NCI-H510A treated with DMSO at 0.1 percent for 48 hours (cell line): ENCODE measurements around the gene KIAA2012.
A peak's percentile ranks its signal among the peaks of the same experiment; 100 is the strongest.

Experiments
- DNase-seq: peaks from one replicate; lab custom pipeline; 2025; lab: John Stamatoyannopoulos, UW

Gene KIAA2012

DNA sequence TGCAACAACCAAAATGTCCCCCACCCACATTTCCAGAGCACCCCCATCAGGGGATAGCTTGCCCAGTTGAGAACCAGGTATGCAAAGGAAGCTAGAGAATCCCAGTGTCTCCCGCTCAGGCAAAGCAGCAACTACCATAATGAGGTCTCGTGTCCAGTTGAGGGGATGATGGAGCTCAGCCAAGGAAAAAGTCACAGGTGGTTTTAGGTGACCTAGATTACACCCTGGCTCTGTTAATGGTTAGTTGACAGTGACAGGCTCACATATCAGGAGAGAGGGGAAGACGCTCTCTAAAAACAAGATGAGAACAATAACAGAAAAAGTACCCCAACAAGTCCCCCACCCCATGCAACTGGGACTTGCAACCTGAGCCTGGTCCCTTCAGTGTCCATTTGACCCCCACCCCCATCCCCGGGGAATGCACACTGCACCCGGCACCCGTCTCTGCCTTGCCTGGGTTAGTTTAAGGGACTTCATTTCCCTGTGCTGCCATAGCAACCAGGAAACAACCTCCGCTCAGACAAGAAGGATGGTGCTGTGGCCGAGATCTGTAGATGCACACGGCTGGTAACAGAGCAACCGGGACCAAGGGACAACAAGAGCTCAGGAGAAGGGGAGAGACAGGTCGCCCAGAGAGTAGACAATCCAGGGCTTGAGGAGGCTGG is at the start of gene KIAA2012:
KIAA2012 (plus strand) TSS at position 519 of the 665 bp plus-strand sequence. CDS start 373 bp downstream, outside the sequence.
- DNase-seq = no peak

DNA sequence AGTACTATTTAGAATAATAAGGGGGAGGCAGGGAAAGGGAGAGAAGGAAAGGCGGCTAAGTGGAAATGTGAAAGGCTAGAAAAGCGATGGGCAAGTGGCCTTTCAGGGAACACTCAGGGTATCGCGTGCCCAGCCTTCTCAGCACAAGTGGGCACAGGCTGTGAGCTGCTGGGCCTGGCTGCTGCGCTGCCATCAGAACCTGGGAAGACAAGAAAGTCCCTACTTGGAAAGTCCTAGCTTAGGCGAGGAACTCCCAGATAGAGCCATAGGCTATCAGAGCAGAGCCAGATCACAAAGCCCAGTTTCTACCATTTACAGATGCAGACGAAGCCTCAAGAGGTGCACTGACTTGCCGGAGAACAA is 49.2 kb upstream of the KIAA2012 start:
- DNase-seq = peak; percentile 17

DNA sequence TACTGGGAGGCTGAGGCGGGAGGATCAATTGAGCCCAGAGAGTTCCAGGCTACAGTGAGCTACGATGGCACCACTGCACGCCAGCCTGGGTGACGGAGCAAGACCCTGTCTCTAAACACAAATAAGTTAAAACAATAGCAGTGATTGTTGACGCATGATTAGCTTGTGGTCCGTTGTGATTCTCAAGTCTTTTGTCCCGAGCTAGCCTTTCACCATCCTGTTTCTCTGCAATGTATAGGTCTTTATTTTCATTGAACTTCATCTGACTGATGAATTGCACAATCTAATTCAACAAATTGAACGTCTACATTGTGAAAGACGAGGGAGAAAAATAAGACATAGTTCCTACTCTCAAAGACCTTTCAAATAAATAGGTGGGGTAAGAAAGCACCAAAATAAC is 48.2 kb upstream of the KIAA2012 start:
- DNase-seq = no peak

DNA sequence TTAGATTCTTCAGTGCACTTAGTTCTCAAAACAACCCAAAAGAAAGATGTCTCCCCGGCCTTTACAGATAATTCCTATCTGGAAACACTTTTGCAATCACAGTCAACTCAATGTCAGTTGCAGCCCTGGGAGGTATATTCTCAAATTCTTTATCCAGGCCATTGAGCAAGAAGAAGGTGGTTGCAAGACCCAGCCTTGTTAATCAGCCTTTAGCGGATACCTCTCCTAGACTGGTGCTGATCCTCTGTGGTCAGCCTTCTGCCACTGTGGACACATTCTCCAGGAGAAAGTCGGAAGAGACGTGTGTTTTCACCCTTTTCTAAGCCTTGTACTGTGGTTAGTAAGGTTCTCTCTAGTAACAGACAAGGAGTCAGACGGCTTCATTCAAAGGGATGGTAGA is 47.2 kb upstream of the KIAA2012 start:
- DNase-seq = no peak

DNA sequence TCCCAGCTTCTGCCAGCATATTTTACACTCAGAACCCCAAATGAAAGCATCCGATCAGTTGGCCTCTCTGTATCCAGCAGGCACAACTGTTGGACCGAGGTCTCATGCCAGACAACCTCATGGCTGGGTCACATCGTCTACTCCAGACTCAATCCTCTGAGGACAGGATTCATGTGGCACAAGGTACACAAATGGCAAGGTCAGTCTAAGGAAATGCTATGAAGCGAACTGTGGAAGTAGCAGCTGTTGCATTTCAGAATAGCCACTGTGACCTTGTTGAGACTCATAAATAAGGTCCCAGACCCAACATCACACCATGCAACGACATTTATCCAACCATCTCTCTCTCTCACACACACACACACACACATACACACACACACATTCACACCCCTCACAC is 46.5 kb upstream of the KIAA2012 start:
- DNase-seq = no peak

DNA sequence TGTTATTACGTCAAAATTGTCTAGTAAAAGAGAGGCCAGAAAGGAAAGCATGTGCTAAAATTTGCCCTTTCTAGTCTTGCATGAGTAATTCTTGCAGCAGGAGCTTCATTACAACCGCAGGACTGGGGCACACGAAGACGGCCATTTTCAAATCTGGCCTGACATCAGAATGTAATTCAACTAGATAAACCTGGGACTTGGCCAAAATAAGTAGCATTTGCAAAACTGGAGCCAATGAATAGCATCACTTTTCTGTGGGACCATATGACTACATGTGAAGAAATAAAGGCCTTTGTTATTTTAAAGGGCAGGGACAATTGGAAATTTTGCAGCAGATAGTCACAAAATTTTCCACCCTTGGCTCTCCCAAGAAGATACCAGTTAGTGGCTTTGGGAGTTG is 42.4 kb upstream of the KIAA2012 start:
- no peak for DNase-seq

DNA sequence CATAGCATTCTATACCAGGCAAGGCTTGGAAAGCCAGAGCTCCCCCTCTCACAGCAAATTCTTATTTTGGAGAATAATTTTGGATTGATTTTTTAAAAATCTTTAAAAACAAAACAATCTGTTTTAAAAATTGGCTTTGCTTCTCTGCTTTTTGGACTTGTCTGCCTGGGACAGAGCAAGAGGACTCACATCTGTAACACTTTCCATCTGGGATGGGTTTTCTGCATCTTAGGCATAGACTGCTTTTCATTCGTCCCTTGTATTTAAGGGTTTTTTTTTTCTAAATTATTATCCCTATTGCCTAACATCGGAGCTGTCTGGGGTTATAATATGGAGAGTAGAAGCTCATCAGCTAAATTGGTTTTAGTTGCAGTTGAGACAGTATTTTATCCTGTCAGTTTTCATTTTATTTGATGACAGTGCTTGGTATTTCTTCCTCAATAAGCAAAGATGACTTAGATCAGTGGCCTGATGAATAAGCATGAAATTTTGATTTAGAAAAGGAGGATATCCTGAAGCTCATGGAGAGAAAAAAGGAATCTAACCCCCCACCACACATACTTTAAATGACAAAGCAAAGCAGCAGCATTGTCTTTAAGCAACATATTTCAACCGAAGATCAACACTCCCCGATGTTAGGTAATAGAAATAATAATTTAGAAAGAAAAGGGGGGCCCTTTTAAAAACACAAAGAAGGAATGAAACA is 41.7 kb upstream of the KIAA2012 start:
- DNase-seq = no peak

DNA sequence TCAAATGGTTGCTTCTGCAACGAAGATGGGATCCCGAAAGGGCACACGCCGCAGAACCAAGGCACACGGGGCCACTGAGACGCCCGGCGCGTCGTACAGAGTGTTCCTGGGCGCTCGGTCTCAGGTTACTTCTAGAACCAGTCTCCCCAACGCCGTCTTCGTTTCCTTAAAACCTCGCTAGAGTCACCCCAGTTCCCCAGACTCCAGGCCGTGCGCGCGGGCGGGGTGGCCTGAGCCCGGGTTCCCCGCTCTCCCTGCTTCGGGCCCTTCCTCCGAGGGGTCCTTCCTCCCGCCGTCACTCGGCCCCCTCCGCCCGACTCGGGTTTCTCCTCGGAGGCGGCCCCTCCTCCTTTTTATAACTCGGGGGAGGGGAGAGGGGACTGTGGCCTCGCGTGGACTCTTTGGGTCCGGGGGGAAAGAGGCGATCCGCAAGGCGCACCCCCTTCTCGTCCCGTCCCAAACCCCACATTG is 40.2 kb upstream of the KIAA2012 start:
- peak; percentile 58 for DNase-seq

DNA sequence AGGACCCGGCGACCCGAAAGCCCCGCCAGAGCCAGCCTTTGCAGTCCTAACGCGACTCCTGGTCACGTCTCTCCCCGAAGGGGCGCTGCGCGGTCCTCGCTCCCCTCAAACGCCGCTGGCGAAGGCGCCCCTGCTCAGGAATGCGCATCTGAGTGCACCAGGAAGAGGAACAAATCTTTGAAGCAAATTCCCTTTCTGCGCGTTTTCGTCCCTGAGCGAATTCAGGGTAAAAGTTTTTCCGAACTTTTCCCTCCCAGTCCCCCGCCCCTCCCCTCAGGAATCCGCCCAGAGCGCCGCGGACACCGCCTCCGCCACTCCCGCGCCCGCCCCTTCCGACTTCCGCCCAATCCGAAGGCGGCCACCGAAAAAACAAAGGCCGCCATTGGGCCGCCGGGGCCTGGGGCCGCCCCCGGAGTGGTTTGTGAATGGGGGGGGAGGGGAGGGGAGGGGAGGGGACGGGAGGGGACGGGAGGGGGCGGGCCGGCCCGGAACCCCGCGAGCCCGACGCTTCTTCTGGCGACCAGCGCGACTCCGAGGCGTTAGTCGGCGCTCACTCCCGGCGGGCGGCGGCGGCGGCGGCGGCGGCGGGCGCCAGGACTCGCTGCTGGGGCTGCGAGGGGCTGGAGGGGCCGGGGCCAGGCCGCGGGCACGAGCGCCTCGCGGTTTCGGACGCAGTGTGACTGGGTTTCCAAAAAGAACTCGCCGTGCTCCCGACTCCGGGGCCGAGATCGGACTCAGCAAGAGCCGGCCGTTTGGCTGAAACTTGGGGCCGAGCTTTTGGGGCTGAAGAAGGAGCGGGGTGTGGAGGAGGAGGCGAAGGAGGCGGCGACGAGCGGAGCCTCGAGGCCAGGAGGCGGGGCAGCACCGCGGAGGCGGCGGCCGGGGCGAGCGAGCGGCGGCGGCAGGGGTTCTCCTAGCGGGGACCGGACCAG is 39.5 kb upstream of the KIAA2012 start, which contains the start of gene FZD7:
FZD7 (plus strand) TSS at position 539 of the 932 bp plus-strand sequence. CDS start 793 bp downstream, outside the sequence.
- peak; percentile 81 for DNase-seq

DNA sequence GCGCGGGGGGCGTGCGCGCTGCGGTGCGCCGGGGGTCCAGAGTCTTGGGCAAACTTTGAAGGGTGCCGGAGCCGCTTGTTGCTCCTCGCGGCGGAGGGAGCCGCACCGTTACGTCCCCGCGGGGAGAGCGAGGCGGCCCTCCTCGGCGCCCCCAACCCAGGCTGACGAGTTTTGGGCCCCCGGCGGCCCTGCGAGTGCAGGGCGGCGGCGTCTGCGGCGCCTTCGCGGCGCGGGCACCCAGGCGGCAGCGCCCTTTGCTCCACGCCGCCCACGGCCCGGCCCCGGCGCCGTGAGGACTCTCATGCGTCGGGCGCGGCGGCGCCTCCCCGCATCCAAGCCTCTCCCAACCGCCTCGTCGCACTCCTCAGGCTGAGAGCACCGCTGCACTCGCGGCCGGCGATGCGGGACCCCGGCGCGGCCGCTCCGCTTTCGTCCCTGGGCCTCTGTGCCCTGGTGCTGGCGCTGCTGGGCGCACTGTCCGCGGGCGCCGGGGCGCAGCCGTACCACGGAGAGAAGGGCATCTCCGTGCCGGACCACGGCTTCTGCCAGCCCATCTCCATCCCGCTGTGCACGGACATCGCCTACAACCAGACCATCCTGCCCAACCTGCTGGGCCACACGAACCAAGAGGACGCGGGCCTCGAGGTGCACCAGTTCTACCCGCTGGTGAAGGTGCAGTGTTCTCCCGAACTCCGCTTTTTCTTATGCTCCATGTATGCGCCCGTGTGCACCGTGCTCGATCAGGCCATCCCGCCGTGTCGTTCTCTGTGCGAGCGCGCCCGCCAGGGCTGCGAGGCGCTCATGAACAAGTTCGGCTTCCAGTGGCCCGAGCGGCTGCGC is 38.6 kb upstream of the KIAA2012 start:
- DNase-seq = peak; percentile 44

DNA sequence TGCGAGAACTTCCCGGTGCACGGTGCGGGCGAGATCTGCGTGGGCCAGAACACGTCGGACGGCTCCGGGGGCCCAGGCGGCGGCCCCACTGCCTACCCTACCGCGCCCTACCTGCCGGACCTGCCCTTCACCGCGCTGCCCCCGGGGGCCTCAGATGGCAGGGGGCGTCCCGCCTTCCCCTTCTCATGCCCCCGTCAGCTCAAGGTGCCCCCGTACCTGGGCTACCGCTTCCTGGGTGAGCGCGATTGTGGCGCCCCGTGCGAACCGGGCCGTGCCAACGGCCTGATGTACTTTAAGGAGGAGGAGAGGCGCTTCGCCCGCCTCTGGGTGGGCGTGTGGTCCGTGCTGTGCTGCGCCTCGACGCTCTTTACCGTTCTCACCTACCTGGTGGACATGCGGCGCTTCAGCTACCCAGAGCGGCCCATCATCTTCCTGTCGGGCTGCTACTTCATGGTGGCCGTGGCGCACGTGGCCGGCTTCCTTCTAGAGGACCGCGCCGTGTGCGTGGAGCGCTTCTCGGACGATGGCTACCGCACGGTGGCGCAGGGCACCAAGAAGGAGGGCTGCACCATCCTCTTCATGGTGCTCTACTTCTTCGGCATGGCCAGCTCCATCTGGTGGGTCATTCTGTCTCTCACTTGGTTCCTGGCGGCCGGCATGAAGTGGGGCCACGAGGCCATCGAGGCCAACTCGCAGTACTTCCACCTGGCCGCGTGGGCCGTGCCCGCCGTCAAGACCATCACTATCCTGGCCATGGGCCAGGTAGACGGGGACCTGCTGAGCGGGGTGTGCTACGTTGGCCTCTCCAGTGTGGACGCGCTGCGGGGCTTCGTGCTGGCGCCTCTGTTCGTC is 37.7 kb upstream of the KIAA2012 start:
- DNase-seq = no peak

DNA sequence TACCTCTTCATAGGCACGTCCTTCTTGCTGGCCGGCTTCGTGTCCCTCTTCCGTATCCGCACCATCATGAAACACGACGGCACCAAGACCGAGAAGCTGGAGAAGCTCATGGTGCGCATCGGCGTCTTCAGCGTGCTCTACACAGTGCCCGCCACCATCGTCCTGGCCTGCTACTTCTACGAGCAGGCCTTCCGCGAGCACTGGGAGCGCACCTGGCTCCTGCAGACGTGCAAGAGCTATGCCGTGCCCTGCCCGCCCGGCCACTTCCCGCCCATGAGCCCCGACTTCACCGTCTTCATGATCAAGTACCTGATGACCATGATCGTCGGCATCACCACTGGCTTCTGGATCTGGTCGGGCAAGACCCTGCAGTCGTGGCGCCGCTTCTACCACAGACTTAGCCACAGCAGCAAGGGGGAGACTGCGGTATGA is 37.1 kb upstream of the KIAA2012 start:
- DNase-seq = no peak

DNA sequence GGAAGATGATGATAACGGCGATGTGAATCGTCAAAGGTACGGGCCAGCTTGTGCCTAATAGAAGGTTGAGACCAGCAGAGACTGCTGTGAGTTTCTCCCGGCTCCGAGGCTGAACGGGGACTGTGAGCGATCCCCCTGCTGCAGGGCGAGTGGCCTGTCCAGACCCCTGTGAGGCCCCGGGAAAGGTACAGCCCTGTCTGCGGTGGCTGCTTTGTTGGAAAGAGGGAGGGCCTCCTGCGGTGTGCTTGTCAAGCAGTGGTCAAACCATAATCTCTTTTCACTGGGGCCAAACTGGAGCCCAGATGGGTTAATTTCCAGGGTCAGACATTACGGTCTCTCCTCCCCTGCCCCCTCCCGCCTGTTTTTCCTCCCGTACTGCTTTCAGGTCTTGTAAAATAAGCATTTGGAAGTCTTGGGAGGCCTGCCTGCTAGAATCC is 36.4 kb upstream of the KIAA2012 start:
- no peak for DNase-seq

DNA sequence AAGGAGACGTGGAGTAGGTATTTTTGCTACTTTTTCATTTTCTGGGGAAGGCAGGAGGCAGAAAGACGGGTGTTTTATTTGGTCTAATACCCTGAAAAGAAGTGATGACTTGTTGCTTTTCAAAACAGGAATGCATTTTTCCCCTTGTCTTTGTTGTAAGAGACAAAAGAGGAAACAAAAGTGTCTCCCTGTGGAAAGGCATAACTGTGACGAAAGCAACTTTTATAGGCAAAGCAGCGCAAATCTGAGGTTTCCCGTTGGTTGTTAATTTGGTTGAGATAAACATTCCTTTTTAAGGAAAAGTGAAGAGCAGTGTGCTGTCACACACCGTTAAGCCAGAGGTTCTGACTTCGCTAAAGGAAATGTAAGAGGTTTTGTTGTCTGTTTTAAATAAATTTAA is 36.0 kb upstream of the KIAA2012 start:
- DNase-seq = no peak

DNA sequence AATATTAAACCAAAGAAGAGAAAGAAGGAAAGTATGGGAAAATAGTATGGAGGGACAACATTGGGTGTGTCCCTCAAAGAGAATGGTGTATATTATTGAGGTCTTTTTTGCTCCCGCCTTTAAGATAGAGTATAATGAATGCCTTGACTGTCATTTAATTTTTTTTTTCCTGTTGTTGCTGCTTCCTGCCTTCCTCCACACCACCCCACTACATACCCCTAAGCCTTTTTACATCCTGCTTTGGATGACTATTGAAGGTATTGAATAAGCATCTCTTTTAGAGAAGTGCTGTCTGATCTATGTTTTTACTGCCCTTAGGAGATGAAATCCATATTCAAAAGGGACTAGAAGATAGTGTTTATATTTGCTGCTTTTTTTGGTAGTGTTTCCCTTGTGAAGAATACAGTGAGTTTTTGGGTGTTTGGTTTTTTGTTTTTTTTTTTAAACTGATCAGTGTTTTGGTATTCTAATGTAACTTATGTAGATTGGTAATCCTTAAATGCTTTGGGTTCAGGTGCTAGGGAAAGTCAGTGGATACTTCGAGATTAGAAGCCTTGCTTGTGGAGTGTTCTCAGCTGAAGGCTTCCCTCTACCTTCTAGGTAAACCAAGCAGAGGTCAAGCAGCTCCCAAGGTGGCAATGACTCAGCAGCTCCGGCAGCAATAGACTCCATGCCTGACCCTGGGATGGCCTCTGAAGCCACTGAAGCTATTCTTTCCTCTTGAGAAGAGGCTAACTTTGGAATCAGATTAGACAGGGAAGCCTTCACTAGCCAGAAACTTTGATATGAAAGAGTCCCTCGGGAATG is 34.4 kb upstream of the KIAA2012 start:
- no peak for DNase-seq

DNA sequence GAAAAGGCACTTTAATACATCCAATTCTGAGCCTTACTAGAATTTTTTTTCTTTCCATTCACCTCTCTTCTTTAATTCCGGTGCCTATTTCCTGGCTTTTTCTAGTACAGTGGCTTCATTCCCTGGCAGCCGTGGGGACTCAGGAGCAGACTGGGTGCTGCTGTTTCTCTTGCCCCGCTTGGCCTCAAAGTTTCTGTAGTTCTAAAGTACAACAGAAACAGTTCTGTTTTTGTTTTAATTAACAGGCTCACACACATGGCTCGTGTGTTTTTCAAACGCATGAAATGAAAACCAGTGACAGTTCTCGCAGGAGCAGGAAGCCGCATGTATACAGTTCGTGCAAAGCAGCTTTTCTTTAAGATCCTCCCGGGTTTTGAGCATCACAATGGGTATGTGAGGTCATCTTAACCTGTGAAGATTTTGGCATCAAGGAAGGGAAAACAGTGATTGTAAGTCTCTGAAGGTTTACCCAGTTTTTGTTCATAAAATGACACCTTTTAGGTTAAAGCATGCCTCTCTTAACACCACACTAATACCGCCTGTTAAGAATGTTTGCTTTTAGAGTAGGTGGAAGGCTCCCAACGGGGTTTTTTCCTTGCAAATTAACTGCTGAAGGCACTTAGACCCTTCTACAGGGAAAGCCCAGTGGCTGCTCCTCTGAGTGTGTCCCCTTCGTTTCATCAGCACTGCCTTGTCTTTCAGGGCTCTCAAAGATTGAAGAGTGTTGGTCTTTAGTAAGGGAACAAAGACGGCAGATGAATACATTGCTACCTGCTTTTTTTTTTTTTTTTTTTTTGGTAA is 33.6 kb upstream of the KIAA2012 start:
- no peak for DNase-seq

DNA sequence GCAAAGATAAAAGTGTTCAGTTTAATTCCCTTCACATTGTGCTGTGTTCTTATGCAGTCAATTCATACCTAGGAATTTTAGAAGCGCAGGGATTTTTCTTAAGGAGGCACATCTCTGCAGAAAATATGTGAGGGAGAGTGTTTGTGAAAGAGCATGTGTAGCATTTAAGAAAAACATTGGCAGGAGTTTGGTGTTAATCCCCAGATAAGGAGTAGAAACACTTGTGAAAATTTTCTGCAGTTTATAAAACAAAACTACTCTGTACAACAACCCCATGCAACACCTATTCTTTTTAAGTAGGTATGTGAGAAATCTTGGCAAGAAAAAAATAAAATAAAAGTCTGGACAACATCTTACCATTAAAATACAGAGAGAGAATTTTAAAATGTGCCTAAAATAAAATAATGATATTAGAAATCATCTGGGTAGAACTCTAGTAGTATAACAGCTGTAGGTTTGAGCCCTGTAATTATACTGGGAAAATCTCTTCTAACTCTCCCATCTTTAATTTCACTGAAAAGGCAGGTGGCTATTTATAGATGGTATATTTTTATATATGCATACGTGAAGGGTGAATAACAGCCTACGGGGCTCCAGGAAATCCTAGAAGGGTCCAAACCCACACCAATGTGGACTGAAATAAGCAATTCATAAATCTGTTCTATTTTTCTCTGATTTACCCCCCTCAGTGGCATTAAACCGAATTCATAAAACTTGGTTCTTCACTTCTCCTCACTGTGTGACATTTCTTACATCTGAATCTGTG is 32.8 kb upstream of the KIAA2012 start:
- DNase-seq = no peak

DNA sequence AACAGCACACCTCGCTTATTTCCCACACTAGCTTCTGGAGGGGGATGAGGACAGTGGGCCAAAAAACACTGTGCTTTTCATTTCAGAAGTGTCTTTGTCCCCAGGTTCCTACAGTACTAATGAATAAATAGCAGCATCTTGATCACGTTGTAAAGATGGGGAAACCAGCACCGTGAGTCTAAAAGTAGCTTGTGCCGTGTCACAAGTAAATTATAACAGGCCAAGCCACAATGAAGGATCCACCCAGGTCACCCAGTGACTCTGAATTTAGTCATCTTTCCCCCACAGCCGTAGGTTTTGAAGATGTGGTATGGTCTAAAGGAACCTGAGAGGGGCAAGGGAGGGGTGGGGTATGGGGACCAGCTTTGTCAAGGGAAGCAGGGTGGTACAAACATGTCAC is 30.6 kb upstream of the KIAA2012 start:
- no peak for DNase-seq
